Forelimb muscle (tissue), 1 donor: ENCODE measurements around the gene ADGRE2. TPM values are rescaled to one million over a fixed set of nuclear protein-coding genes. Genes with fewer than 3 reads are reported as not detected.
"Not testable (repeated sequence)": the region's sequence is repeated elsewhere in the genome, so short reads cannot be mapped to it uniquely, and the experiment has no call there.

Experiments
- DNase-seq: peaks from one replicate; pipeline ENCODE4 v3.0.0-alpha.2; 2013; ENCODE audit warnings: low read depth
- polyA plus RNA-seq: library from polyadenylated mRNA; unstranded; fragments of 120-200 nt; gene quantifications from one replicate; pipeline ENCODE4 v1.2.1, GENCODE V29; 2013; ENCODE audit not compliant: insufficient read length

The ADGRE2 gene
- polyA plus RNA-seq, result 0.51 TPM

DNA sequence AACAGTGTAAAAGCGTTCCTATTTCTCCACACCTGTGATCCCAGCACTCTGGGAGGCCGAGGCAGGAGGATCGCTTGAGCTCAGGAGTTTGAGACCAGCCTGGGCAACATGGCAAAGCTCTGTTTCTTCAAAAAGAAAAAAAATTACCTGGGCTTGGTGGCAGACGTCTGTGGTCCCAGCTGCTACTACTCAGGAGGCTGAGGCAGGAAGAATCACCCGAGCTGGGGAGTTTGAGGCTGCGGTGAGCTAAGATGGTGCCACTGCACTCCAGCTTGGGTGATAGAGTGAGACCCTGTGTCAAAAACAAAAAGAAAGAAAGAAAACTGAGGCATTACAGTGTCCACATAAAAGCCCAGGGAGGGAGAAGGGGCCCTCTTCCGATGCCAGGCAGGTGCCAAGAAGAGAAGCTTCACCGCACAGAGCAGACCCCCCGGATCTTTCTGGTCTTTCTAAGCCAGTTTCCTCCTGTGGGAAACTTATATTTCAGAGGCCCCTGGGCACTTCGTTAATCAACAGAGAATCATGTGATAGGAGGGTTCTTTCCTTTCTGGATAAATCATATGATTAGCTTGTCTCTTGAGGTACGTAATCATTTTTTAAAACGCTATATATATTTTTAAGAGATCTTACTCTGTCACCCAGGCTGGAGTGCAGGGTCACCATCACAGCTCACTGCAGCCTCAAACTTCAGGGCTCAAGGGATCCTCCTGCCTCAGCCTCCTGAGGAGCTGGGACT, at the start of gene ADGRE2:
ADGRE2 (minus strand) TSS at position 451 of the 736 bp plus-strand sequence. CDS start 1,804 bp downstream, outside the sequence.
- not testable (repeated sequence) for DNase-seq

GRCh38 chr19:14826006-14826405, 47.6 kb upstream of the ADGRE2 start:
- DNase-seq, result no peak

- peak; percentile 41 for DNase-seq
These were observed 43.6 kb upstream of the ADGRE2 start for GRCh38 chr19:14821937-14822336.

- no peak for DNase-seq
These were observed 40.2 kb upstream of the ADGRE2 start for GRCh38 chr19:14818588-14818987.

- DNase-seq, result no peak
These were observed 38.7 kb upstream of the ADGRE2 start for GRCh38 chr19:14817052-14817451.

DNA sequence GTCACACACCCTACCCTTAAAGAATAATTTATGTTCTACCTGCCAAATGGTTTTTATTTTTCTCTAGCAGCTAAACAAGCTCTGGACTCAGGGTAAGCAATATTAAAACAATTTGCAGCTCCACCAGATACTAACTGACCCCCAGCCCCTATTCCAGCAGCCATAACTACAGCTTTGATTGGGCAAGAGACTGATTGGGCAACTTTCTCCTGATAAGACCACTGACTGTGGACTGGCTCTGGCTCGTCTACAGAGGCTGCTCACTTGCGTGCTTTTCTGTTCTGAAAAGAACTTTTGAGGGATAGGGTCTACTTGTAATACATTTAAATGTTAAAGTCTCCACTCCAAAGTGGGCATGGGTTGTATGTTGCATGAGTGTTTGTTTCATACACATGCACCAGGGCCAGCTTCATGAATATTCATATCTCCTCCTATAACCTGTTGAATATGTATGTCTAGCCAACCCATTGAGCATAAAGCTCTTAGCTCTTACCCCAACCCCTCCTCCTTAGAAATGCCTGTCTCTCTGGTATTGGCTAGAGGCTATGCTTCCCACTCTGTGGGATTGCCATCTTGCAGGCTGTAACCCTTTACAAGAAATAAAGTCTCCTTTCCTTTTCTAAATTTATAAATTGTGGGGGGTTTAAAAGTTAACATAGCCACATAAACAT, 36.8 kb upstream of the ADGRE2 start:
- no peak for DNase-seq

GRCh38 chr19:14809272-14810057, 31.1 kb upstream of the ADGRE2 start:
- DNase-seq, result no peak

- DNase-seq, result no peak
These were observed 26.4 kb upstream of the ADGRE2 start for GRCh38 chr19:14804765-14805164.

- no peak for DNase-seq
These were observed 20.4 kb upstream of the ADGRE2 start for GRCh38 chr19:14798760-14799159.

GRCh38 chr19:14796021-14796420, 17.7 kb upstream of the ADGRE2 start:
- no peak for DNase-seq

GRCh38 chr19:14795078-14795721, 16.8 kb upstream of the ADGRE2 start:
- DNase-seq, result no peak

GRCh38 chr19:14792250-14792649, 13.9 kb upstream of the ADGRE2 start:
- not testable (repeated sequence) for DNase-seq

DNA sequence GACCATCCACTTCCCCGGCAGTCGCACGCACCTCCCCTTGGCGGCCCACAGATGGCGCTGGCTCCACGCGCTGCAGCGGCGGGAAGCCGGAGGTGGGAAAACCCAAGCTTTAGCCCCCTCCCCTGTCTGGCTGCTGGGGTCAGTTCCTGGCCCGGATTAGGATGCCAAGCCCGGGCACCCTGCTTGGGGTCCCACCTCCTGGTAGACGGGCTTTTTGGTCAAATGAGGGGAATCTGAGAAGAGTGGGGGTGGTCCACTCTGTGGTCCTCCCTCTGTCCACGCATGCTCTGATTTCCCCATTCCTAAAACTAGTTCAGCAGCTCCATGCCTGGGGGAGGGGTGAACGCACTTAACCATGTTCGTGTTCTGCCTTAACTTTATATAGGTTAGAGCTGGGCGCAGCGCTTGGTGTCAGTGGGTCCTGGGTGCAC, 8.1 kb upstream of the ADGRE2 start:
- no peak for DNase-seq

DNA sequence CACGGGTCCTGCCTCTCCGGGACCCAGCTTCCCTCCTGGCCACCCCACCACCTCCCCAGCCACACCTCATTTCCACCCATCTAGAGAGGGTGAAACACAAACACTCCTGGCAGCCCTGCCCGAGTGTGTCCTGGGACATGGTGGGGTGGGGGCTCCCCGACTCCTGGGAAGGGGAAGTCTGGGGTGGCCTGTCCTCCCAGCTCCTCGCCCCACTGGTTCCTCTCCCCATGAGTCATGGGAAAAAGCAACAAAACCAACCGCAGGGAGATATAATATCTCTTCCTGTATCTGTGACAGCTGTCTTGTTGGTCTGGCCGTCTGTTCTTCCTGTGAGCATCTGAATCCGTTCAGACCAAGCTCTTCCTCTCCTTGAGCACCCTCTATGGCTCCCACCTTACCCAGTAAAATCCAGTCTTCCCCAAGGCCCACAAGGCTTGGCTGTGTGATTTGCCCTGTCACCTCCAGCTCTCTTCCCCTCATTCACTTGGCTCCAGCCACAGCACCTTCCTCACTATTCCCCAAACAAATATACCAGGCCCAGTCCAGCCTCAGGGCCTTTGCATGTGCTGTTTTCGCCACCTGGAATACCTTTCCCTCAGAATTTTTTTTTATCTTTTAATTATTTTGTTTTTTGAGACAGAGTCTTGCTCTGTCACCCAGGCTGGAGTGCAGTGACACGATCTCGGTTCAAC, 6.9 kb upstream of the ADGRE2 start:
- DNase-seq, result not testable (repeated sequence)

- DNase-seq, result not testable (repeated sequence)
These were observed 6.4 kb upstream of the ADGRE2 start for GRCh38 chr19:14784730-14785101.

DNA sequence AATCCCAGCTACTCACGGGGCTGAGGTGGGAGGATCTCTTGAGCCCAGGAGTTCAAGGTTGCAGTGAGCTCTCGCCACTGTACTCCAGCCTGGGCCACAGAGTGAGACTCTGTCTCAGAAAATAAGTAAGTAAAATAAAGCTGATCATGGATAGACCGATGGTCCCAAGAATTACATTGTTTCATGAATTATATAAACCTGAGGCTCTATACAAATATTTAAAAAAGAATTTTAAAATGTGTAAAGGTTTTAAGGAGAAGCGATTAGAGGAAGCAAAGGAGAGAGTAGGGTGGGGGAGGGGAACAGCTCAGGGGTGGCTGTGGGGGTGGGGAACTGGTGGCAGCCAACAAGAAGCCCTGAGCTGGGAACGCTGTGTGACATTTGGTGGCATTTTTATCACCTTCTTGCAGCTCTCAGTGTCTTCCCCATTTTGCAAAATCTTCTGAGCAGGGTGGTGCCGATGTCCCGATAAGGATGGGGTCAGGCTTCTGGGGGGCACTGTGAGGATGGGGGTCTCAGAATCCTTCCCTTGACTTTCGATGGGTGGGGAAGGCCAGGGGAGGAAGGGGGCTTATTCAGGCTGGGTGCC, 5.1 kb upstream of the ADGRE2 start:
- DNase-seq, result not testable (repeated sequence)

GRCh38 chr19:14782626-14783409, 4.5 kb upstream of the ADGRE2 start:
- no peak for DNase-seq

DNA sequence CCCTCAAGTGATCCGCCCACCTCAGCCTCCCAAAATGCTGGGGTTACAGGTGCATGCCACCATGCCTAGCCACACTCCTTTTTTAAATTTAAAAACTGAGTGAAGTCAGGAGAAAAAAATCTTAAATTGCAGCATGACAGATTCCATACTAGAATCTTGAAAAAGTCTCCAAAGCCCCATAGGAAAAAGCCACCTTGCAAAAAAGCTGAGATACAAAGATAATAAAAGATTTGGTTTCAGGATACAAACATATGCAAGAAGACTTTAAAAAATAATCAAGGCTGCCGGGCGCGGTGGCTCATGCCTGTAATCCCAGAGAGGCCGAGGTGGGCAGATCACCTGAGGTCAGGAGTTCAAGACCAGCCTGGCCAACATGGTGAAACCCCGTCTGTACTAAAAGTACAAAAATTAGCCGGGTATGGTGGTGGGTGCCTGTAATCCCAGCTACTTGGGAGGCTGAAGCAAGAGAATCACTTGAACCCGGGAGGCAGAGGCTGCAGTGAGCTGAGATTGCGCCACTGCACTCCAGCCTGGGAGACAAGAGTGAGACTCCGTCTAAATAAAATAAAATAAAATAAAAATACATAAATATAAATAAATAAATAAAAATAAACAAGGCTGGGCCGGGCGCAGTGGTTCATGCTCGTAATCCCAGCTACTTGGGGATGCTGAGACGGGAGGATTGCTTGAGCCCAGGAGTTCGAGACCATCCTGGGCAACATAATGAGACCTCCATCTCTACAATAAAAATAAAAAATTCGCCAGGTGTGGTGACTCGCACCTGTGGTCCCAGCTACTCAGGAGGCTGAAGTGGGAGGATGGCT, 3.6 kb upstream of the ADGRE2 start:
- not testable (repeated sequence) for DNase-seq

DNA sequence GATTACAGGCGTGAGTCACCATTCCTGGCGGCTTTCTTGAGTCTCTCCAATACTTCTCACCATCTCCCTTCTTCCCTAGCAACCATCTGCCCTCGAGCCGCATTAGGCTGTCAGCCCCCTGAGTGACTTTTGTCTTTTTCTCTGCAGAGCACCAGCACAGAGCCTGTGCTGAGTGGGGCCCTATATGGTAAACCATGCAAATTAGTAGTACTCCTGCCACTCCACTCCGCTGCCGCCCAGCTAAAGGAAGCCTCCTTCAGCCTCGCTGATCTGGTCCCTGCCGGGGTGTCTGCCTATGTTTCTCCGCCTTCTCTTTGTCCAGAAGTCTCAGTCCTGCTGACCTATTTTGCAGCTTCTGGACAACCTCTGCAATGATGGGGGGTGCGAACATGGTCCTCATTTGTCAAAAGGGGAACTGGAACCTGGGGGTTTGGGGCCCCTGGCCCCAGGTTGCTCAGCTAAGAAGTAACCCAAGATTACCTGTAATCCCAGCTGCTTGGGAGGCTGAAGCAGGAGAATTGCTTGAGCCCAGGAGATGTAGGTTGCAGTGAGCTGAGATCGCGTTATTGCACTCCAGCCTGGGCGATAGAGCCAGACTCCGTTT, 2.4 kb upstream of the ADGRE2 start:
- not testable (repeated sequence) for DNase-seq
